GM21360 (cell line): ENCODE data around the gene NPLOC4.

Experiments
- ATAC-seq: cut with Tn5 transposase; IDR thresholded peaks from one replicate; pipeline ENCODE4 v1.9.1; 2021; ENCODE audit warnings: mild to moderate bottlenecking, moderate library complexity; ENCODE audit not compliant: unreplicated experiment

Gene NPLOC4

DNA sequence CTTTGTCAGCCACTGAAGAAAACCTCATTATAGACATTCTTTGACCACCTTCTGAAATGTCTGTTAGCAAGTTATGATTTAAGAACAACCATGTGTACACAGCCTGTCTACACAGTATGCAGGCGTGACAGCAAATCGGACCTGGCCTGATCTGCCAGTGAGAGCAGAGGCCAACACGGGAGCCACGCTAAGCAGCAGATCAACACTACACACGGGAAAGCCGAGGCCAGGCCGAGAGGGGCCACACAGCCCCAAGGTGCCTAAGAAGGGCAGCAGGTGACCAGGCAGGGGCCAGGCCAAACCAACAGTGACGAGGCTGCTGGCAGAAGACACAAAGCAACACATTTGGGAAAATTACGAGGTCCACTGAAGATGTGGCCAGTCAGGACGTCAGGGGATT, 68.5 kb downstream of the NPLOC4 start:
- ATAC-seq: no peak

DNA sequence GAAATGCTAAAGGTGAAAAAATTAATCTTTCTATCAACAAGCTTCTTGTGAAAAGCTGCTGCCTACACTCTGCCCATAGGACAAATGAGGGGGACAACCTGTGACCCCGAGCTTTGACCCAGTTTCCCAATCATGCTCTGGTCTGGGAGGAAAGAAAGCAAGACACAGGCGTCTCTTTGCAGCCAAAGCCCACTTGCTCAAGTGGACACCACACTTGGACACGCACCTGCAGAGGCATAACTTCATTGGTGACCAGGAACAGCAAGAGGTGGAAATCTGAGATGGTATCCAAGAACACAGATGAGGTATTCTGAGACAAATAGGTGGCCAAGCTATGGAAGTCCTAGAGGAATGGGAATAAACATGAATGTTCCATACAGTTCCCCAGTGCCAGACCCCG, 69.7 kb downstream of the NPLOC4 start:
- ATAC-seq: no peak

DNA sequence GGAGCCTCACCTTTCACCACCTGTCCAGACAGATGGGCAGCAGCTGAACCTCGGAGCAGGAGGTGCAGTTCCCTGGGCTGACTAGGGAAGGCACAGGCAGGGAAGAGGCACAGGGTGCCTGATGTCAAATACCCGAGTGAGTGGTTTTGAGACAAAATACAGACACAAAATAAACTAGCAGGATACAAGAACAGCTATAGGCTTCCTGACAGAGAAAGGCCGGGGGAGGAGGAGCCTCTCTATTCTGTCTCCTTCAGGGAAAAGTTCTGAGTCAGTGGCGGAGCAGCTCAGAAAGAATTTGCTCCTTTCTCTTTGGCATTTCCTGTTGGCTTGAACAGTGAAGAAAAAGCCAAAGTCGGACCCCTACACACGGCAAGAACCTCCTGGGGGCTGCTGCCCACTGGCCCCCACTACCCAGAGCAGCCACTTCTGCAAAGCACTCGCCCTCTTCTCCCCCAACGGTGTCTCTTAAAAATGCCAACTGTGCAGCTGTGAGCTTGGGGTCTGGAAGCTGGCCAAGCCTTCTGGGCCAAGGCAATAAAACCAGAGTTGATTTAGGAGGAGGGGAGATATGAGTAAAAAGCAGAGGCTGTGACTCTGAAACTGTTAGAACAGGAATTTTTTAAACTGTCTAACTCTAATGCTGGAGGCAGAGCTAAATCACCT, 70.3 kb downstream of the NPLOC4 start:
- no peak for ATAC-seq

- no peak for ATAC-seq
Measured at GRCh38 chr17:81565231-81565630, 71.7 kb downstream of the NPLOC4 start.

DNA sequence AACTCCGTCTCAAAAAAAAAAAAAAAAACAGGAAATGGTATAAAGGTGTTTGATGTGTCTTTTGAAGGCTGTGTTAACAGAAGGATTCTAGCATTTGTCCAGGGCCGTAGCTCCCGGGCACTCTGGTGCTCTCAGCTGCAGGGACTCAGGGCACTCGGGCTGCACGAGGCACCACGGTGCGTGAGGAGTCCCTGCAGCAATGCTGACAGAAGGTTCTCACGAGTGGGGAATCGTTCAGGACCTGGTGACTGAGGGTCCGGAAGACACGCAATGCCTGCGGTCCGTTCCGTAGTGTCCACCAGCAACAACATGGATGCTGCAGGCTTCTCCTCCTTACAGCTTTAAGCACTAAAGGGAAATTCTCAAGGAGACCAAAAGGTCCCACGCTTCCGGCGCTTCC, 72.1 kb downstream of the NPLOC4 start:
- no peak for ATAC-seq

DNA sequence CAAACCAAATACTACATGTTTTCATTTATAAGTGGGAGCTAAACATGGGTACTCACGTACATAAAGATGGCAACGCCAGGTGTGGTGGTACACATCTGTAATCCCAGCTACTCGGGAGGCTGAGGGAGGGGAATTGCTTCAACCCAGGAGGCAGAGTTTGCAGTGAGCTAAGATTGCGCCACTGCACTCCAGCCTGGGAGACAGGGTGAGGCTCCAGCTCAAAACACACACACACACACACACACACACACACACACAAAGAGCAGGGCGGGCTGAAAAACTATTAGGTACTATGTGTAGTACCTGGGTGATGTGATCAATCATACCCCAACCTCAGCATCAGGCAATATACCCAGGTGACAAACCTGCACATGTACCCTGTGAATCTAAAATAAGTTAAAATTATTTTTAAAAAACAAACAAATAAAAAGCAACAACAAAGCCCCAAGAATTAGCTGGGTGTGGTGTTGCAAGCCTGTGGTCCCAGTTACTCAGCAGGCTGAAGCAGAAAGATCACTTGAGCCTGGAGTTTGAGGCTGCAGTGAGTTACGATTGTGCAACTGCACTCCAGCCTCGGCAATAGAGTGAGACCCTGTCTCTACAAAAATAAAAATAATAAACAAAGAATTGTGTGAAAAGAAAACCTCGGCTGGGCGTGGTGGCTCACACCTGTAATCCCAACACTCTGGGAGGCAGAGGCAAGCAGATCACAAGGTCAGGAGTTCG, 72.9 kb downstream of the NPLOC4 start:
- ATAC-seq: no peak

- ATAC-seq: no peak
Measured at GRCh38 chr17:81561494-81561885, 75.4 kb downstream of the NPLOC4 start.

DNA sequence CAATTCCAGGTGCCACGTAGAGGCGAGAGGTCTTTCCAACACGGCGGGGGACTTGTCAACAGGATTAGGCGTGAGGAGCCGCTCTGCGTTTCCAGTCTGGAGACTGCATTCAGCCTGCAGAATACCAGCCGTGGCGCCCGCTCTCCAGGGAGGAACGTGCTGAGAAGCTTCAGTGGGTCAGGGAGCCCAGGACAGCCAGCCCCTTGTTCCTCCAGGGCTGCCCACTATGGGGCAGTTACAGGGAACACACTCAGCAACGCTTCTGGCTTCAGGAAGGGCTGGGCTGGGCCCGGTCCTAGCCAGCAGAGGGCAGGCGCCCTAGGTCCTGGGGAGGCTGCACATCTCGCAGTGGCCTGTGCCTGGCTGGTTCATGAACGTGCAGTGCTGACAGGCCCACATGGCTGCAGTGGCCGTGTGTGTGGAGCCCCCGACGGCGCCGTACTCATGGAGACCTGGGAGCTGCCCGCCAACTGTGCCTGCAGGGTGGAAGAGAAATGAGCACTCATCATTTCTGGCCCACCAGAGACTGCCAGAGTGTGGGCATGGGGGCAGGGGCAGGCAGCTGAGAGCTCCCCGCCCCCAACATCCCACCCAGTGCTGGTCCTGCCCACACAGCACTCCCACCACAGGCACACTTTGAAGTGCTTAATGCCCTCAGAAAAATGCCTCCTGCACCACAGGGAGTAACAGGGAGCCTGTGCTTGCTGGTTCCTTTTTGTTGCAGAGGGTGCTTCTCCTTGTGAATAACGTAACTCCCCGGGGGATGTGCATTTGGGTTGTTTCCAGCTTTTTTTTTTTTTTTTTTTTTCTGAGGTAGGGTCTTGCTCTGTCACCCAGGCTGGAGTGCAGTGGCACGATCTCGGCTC, 77.7 kb downstream of the NPLOC4 start:
- no peak for ATAC-seq

DNA sequence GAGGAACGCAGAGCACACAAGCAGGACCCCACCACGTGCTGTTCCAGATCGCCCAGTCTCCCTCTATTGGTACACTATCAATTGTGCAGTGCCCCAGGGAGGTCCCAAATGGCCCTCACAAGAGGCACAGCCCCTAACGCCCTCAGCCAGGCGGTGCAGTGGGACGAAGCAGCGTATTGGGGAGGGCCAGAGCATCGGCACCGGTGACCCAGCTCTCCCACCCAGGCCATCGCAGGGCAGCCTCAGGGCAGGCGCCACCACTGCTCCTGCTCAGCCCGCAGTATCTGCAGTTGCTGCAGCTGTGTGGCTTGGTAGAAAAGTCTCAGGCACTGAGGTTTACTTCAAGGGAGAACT, 78.8 kb downstream of the NPLOC4 start:
- no peak for ATAC-seq

GRCh38 chr17:81557276-81558114, 79.4 kb downstream of the NPLOC4 start:
- no peak for ATAC-seq

DNA sequence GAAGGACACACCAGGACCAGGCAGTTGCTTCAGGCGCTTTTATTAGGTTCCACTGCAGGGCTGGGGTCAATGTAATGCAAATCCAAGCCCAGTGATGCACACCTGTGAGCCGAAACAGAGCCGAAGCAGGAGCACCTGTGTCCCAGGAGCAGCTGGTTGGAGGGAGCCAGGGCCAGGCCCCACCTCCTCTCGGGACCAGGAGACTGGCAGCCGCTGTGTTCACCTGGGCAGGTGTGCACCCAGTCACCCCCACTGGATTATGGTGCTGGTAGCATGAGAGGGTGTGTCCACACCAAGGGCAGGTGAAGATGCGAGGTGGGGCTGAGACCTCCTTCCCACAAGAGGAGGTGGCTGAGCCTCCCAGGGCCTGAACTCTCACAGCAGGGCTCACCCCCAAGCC, 80.0 kb downstream of the NPLOC4 start:
- no peak for ATAC-seq

DNA sequence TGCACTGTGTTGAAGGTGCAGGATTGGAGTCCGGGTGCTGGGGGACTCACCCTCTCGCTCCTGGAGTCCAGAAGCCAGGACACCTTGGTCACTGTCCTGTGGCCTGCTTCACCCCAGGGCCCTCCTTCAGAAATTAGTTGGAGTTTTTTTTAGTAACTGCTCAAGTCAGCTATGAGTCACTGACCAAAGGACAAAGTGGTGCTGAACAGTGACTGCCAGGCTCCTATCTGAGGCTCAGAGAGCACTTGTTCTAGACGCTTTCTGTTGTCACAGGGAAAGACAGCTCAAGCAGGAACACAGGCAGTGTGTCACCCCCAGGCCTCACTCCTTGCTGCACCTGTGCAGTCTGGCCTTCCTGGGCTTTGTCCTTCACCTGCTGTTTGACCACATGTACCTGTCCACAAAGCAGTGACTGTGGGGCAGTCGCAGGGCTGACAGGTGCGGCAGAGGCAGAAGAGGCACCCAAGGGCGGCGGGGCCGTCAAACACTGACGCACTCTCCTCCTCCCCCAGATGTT, 80.7 kb downstream of the NPLOC4 start:
- ATAC-seq: no peak

GRCh38 chr17:81553616-81554181, 83.2 kb downstream of the NPLOC4 start:
- no peak for ATAC-seq

- no peak for ATAC-seq
Measured at GRCh38 chr17:81553018-81553615, 83.8 kb downstream of the NPLOC4 start.

GRCh38 chr17:81552244-81553017, 84.5 kb downstream of the NPLOC4 start, which contains the start of gene FAAP100:
Gene FAAP100, minus strand, starts transcription at chr17:81552353. Its CDS starts 23 bp downstream, at chr17:81552330.
- no peak for ATAC-seq

DNA sequence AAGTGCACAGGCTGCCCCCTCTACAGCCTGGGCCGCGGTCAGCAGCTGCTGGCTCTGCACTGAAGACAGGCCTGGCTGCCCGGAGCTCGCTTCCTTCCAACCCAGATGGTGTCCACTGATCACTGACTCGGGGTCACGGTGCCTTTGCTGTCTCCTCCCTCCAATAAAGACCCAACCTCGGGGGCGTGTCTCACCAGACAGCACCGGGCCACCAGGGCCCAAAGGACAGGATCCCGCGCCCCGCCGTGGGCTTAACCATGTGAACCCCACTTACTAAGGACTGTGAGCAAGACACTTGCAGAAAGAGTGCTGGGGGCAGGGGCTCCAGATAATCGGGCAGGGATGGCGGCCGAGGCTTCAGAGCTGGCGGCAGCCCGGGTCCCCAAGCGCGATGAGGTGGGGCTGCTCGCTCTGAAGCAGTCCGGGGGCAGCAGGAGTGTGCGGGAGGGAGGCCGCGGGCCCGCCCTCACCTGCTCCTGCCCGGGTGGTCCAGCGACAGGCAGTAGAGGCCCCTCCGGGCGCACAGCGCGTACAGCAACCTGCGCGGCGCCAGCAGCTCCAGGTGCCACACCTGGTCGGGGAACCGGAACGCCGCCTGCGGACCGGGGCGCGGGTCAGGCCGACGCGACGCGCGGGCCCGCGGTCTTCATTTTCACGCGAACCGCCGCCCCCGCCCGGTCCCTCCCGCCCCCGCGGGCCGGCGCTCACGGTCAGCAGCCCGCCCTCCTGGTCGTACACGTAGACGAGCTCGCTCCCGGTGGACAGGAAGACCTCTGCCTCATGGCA, 85.3 kb downstream of the NPLOC4 start:
- ATAC-seq: no peak

GRCh38 chr17:81550830-81551457, 86.0 kb downstream of the NPLOC4 start:
- ATAC-seq: no peak

DNA sequence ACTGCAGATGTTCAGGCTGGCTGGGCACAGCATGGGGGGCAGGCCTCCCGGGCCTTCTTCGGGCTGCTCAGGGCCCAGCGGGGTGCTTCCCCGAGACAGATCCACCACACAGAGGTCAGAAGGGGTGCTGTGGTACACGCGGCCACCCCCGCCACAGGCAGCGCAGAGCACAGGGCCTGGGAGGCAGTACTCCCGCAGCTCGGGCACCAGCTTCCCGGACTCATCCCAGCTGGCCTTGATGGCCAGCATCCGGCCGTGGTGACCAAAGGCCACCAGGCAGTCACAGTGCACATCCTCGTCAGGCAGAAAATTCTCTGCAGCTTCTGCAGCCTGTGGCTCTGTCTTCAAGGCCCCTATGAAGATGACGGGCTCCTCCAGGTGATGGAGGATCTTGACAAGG, 86.6 kb downstream of the NPLOC4 start:
- ATAC-seq: no peak
